HepG2 (cell line): ENCODE measurements around the gene SLC7A6OS. TPM values are rescaled to one million over a fixed set of nuclear protein-coding genes. Genes with fewer than 3 reads are reported as not detected.

Source experiments
- ATAC-seq: fragments of 200-7000 bp; cut with Tn5 transposase; 3 replicates; pipeline ENCODE4 v1.9.1; 2020; ENCODE audit warnings: mild to moderate bottlenecking, moderate library complexity
- BruUV-seq: library from RNA; stranded (reverse); fragments of 400-500 nt; replicated peaks from 2 replicates; lab custom pipeline; 2021; lab: Mats Ljungman, UMichigan
- CTCF ChIA-PET: fragments of 300-600 bp; formaldehyde crosslinking; extraction: SDS; loops from one replicate; lab custom pipeline; 2021; ENCODE audit warnings: low total read pairs, inconsistent platforms, low intra/inter-chr PET ratio; lab: Yijun Ruan, JAX
- POLR2A ChIA-PET: fragments of 350-600 bp; sonication (Branson Sonifier 250); formaldehyde crosslinking; loops from one replicate; lab custom pipeline; 2020; ENCODE audit warnings: antibody characterized with exemption, inconsistent platforms; lab: Yijun Ruan, JAX
- DNase-seq: peaks from one replicate; pipeline ENCODE4 v3.0.0-alpha.2; 2015; ENCODE audit warnings: low spot score
- FAIRE-seq: peaks from 3 replicates; lab custom pipeline; 2011; peaks lifted over from hg19 to GRCh38; lab: Jason Lieb, UNC
- H2AFZ ChIP-seq: one replicate; pipeline ENCODE4 v1.6.1; 2011; ENCODE audit warnings: low read length, inconsistent platforms
- H3K27ac ChIP-seq: fragments of 300-600 bp; 3 replicates; pipeline ENCODE4 v1.8.0; 2011; ENCODE audit warnings: mixed run types, mild to moderate bottlenecking, mixed read lengths, low read length, inconsistent platforms; ENCODE audit not compliant: insufficient read depth; ENCODE audit errors: extremely low read length
- H3K27me3 ChIP-seq, 2 experiments: fragments of 200-600 bp in 1 of 2; 2 replicates in 1 of 2; 3 replicates in 1 of 2; pipeline versions ENCODE4 v1.6.0 to v1.8.0; 2011; ENCODE audit warnings: low read length in 2 of 2, mild to moderate bottlenecking in 2 of 2, moderate library complexity in 2 of 2, inconsistent platforms in 1 of 2; ENCODE audit not compliant: insufficient read depth in 2 of 2, control insufficient read depth in 1 of 2
- H3K36me3 ChIP-seq, 2 experiments: fragments of 200-600 bp in 1 of 2; replicated peaks in 1 of 2; 2 replicates in 1 of 2; 3 replicates in 1 of 2; pipeline versions ENCODE4 v1.5.1 to v1.8.0; 2011; ENCODE audit warnings: low read length in 2 of 2, inconsistent platforms in 1 of 2; ENCODE audit not compliant: insufficient read depth in 2 of 2, control insufficient read depth in 1 of 2
- H3K4me1 ChIP-seq: 2 replicates; pipeline ENCODE4 v1.5.1; 2012; ENCODE audit warnings: low read length, inconsistent platforms; ENCODE audit not compliant: insufficient read depth
- H3K4me2 ChIP-seq: 2 replicates; pipeline ENCODE4 v1.6.0; 2011; ENCODE audit warnings: low read depth, low read length, inconsistent platforms
- H3K4me3 ChIP-seq, 3 experiments: fragments of 200-600 bp in 1 of 3; sonication (generic), shearing (Covaris generic) in 1 of 3; replicated peaks in 1 of 3; 2 replicates each; pipeline ENCODE4 v1.5.1; 2011 to 2016; ENCODE audit warnings: low read length in 3 of 3, inconsistent platforms in 2 of 3, low read depth in 2 of 3, mild to moderate bottlenecking in 2 of 3, control low read depth in 1 of 3, mixed read lengths in 1 of 3; ENCODE audit not compliant: insufficient read depth in 1 of 3
- H3K79me2 ChIP-seq: one replicate; pipeline ENCODE4 v1.6.1; 2011; ENCODE audit warnings: low read length, inconsistent platforms; ENCODE audit not compliant: insufficient read depth
- H3K9ac ChIP-seq: 2 replicates; pipeline ENCODE4 v1.6.0; 2011; ENCODE audit warnings: mild to moderate bottlenecking, low read depth, low read length, inconsistent platforms; ENCODE audit not compliant: insufficient read depth
- H3K9me3 ChIP-seq: 2 replicates; pipeline ENCODE4 v1.5.1; 2012; ENCODE audit warnings: mild to moderate bottlenecking, low read length
- H4K20me1 ChIP-seq: 2 replicates; pipeline ENCODE4 v1.6.0; 2011; ENCODE audit warnings: inconsistent platforms, mild to moderate bottlenecking, low read length, moderate library complexity; ENCODE audit not compliant: insufficient read depth
- FOXA1 ChIP-seq, 2 experiments: fragments of 450-650 bp in 1 of 2; sonication (generic) in 1 of 2; formaldehyde crosslinking in 1 of 2; IDR thresholded peaks; 2 replicates each; pipeline versions ENCODE4 v1.4.0 to v1.6.1; 2016 to 2020; ENCODE audit warnings: missing genetic modification reagents in 1 of 2
- POLR2G ChIP-seq: fragments of 200-400 bp; formaldehyde crosslinking; IDR thresholded peaks from 2 replicates; pipeline ENCODE4 v1.6.1; 2018; ENCODE audit warnings: mild to moderate bottlenecking, low read depth, low read length, moderate library complexity
- RBM22 ChIP-seq: fragments of 200-400 bp; formaldehyde crosslinking; optimal IDR thresholded peaks from 2 replicates; pipeline ENCODE3; 2017; ENCODE audit warnings: mild to moderate bottlenecking, low read length, moderate library complexity
- TRIM24 ChIP-seq: sonication (generic); formaldehyde crosslinking; IDR thresholded peaks from 2 replicates; pipeline ENCODE4 v1.8.0; 2022; ENCODE audit warnings: mild to moderate bottlenecking, missing genetic modification reagents
- ZNF687 ChIP-seq: sonication (generic); formaldehyde crosslinking; IDR thresholded peaks from 2 replicates; pipeline ENCODE4 v1.5.1; 2020; ENCODE audit warnings: mild to moderate bottlenecking, missing genetic modification reagents, moderate library complexity
- ZNF891 ChIP-seq: sonication (generic); formaldehyde crosslinking; IDR thresholded peaks from 2 replicates; pipeline ENCODE4 v1.5.0; 2020; ENCODE audit warnings: mild to moderate bottlenecking, missing genetic modification reagents
- WGBS: methylation state at CpG from one replicate; pipeline ENCODE4 v1.1.6; 2017; ENCODE audit warnings: low lambda C conversion rate; 5-methylcytosine and 5-hydroxymethylcytosine counted together
- in situ Hi-C: cut with HindIII; loops from 2 replicates; pipeline ENCODE4 v1.10.0; 2017; ENCODE audit warnings: low pct_unique_long_range_greater_than_20kb; ENCODE audit not compliant: extremely low pct_ligation_motif_present
- intact Hi-C: fragments of 100-400 bp; cut with micrococcal nuclease; formaldehyde crosslinking; loops from one replicate; pipeline ENCODE4 v1.10.0; 2022; ENCODE audit not compliant: unreplicated experiment
- polyA plus RNA-seq, 8 experiments: library from polyadenylated mRNA; depleted of rRNA in 3 of 8; stranded (reverse) in 7 of 8; unstranded in 1 of 8; fragments of >200 nt; fragmentation: Illumina TruSeq in 4 of 8; extraction: Trizol in 4 of 8; gene quantifications; 2 replicates each; pipeline versions ENCODE4 v1.2.1 to v1.2.3, GENCODE V29; 2011 to 2016; ENCODE audit warnings: low read depth in 4 of 8, missing spikeins in 1 of 8, mixed read lengths in 1 of 8; ENCODE audit not compliant: insufficient read depth in 1 of 8
- total RNA-seq, 5 experiments: library from RNA; depleted of rRNA; stranded (reverse); fragments of >200 nt; fragmentation: Illumina TruSeq; extraction: Trizol; gene quantifications; 2 replicates each; pipeline ENCODE4 v1.2.3, GENCODE V29; 2016; ENCODE audit warnings: low read depth in 1 of 5

The SLC7A6OS gene
- total and polyA plus RNA-seq, 2 of the 13 experiments (the other 11 are each of a cell fraction or from before 2014, with no cell fraction given), result 11.2 to 21.5 TPM

DNA sequence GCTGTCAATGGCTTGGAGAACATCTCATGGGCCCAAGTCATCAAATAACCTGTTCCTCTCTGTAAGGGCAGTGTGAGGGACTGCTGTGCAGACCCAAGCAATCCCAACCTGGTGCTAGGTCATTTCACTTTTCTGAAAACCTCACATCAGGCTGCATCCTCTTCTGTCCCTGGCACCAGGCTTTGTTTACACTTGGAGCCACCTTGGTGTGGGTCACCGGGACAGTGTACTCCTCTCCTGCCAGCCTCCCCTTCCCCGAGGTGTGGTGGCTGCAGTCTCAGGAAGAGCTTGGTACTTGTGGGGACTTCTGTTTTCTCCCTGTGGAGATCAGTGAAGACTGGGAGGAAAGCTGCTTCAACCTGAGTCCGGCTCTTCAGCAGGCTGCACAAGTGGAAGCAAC lies 12.4 kb downstream of the SLC7A6OS start:
- no peak overlapping the region for H3K4me3 ChIP-seq
- BruUV-seq, result no TSS peak
- TF ChIP-seq ZNF891 (CRISPR knock-in tag) (0 out of 2 replicates have a peak, but pooled peaks have one; percentile 34), ZNF687 (CRISPR knock-in tag) (peak; percentile 16; the same call in 1 of the 2 replicates), RBM22 (peak; percentile 59), TRIM24 (no peak), POLR2G (peak; percentile 3; the same call in 1 of the 2 replicates), FOXA1 (IDR thresholded peaks at IDR 0.05) (no peak), FOXA1 (CRISPR knock-in tag; IDR thresholded peaks at IDR 0.05) (peak; percentile 34; the same call in 1 of the 2 replicates)

More for the DNA sequence above, 12.4 kb downstream of the SLC7A6OS start:
- H3K27me3 ChIP-seq, result no peaks in the 10 kb centered on the region
- POLR2A ChIA-PET, result interaction anchor here (1.6 to 5.9 kb wide), 4 partner anchors 13 to 33 kb away, joined by 5 to 60 read pairs (median 11); partner anchors contain the start of genes PRMT7 and SLC7A6OS
- H3K36me3 ChIP-seq, result peaks cover 54 to 96% of the 10 kb centered on the region in 2 experiments
- peak overlapping the region; percentile 28 for H3K27ac ChIP-seq
- H2AFZ ChIP-seq, result no peak overlapping the region
- no peak overlapping the region for H3K9ac ChIP-seq
- H3K4me2 ChIP-seq, result no peak overlapping the region
- DNase-seq (no peak), FAIRE-seq (no peak), ATAC-seq (peak; percentile 15)
- WGBS, result 92% methylated on average over 3 of the region's 3 CpGs
- H3K9me3 ChIP-seq, result no peaks in the 10 kb centered on the region
- H4K20me1 ChIP-seq, result 0 out of 2 replicates have a peak, but pooled peaks cover 2% of the 10 kb centered on the region
- CTCF ChIA-PET, result no interaction called here
- peaks cover 37% of the 10 kb centered on the region for H3K4me1 ChIP-seq
- no peaks in the 10 kb centered on the region for H3K79me2 ChIP-seq
- in situ Hi-C loops (no loop called here), intact Hi-C loops (loop anchor here (2.0 kb wide), 1 partner anchor 34 kb away; the partner anchor contains the start of gene SLC7A6)
